GM12878 (cell line): ENCODE measurements around the gene CCNA2. TPM values are rescaled to one million over a fixed set of nuclear protein-coding genes. Genes with fewer than 3 reads are reported as not detected.
A peak's percentile ranks its signal among the peaks of the same experiment; 100 is the strongest.

Experiments
- ASH2L ChIP-seq: fragments of 300-600, 200-600 bp; sonication (generic); IDR thresholded peaks from 2 replicates; pipeline ENCODE4 v1.6.1; 2017; ENCODE audit warnings: low read depth, mild to moderate bottlenecking, borderline replicate concordance
- BRCA1 ChIP-seq: IDR thresholded peaks from 2 replicates; pipeline ENCODE4 v1.6.1; 2011; ENCODE audit warnings: low read depth, low read length, improper control_type of control experiment
- CBX5 ChIP-seq: sonication (generic); IDR thresholded peaks from 2 replicates; pipeline ENCODE4 v1.6.1; 2016; ENCODE audit warnings: low read depth, moderate library complexity, mild to moderate bottlenecking, inconsistent platforms
- CHD2 ChIP-seq: IDR thresholded peaks from 2 replicates; pipeline ENCODE4 v1.6.1; 2011; ENCODE audit warnings: low read depth, low read length, improper control_type of control experiment, borderline replicate concordance
- CREM ChIP-seq: IDR thresholded peaks from 2 replicates; pipeline ENCODE4 v1.6.1; 2014; ENCODE audit warnings: antibody characterized with exemption, low read depth
- ETV6 ChIP-seq, 2 experiments: fragments of 450-650 bp in 1 of 2; IDR thresholded peaks in 1 of 2; conservative IDR thresholded peaks in 1 of 2; 2 replicates each; pipeline ENCODE4 v1.6.1; 2014; ENCODE audit warnings: antibody characterized with exemption in 1 of 2, borderline replicate concordance in 1 of 2, low read depth in 1 of 2, mild to moderate bottlenecking in 1 of 2, moderate library complexity in 1 of 2
- FOS ChIP-seq: IDR thresholded peaks from 3 replicates; pipeline ENCODE4 v1.6.1; 2011; ENCODE audit warnings: borderline replicate concordance; ENCODE audit not compliant: insufficient read length; ENCODE audit errors: extremely low read depth
- HDGF ChIP-seq: fragments of 450-650 bp; IDR thresholded peaks from 2 replicates; pipeline ENCODE4 v1.6.1; 2016; ENCODE audit warnings: antibody characterized with exemption
- IRF4 ChIP-seq: IDR thresholded peaks from 2 replicates; pipeline ENCODE4 v1.6.1; 2011; ENCODE audit warnings: low read depth, low read length
- JUNB ChIP-seq: IDR thresholded peaks from 2 replicates; pipeline ENCODE4 v1.6.1; 2016; ENCODE audit warnings: antibody characterized with exemption, mild to moderate bottlenecking
- NRF1 ChIP-seq: conservative IDR thresholded peaks from 2 replicates; pipeline ENCODE4 v1.6.1; 2011; ENCODE audit warnings: mild to moderate bottlenecking, low read depth, low read length, improper control_type of control experiment
- RELA ChIP-seq: fragments of 450-650 bp; IDR thresholded peaks from 2 replicates; pipeline ENCODE4 v1.8.0; 2014; ENCODE audit warnings: borderline replicate concordance; ENCODE audit not compliant: partially characterized antibody
- SIN3A ChIP-seq: IDR thresholded peaks from 2 replicates; pipeline ENCODE4 v1.6.1; 2012; ENCODE audit warnings: low read depth, low read length, improper control_type of control experiment
- WRNIP1 ChIP-seq: IDR thresholded peaks from 2 replicates; pipeline ENCODE4 v1.6.1; 2011; ENCODE audit warnings: low read depth, low read length, improper control_type of control experiment, borderline replicate concordance
- polyA plus RNA-seq, 11 experiments: library from polyadenylated mRNA; depleted of rRNA in 4 of 11; unstranded in 6 of 11; stranded (reverse) in 5 of 11; fragments of >200 nt; fragmentation: Nextera tagmentation in 4 of 11; fragmentation: Illumina TruSeq in 1 of 11; extraction: Ambion mirVana in 4 of 11; extraction: Trizol in 1 of 11; gene quantifications; 1 replicate in 1 of 11; 2 replicates in 10 of 11; pipeline versions ENCODE4 v1.2.1 to v1.2.3, GENCODE V29; 2011 to 2016; ENCODE audit warnings: inconsistent platforms in 2 of 11, missing spikeins in 2 of 11, low read depth in 1 of 11
- total RNA-seq, 4 experiments: library from RNA; depleted of rRNA in 3 of 4; stranded (reverse); fragments of >200 nt in 3 of 4; fragmentation: Illumina TruSeq in 1 of 4; extraction: Trizol in 1 of 4; gene quantifications; 2 replicates each; pipeline versions ENCODE4 v1.2.1 to v1.2.3, GENCODE V29; 2013 to 2021
- TF ChIP-seq, protein P1 (sequence below): fragments of 450-650 bp; formaldehyde crosslinking; IDR thresholded peaks from 2 replicates; pipeline ENCODE4 v1.5.0; 2022; ENCODE audit warnings: mild to moderate bottlenecking, missing genetic modification characterization
- TF ChIP-seq, protein P2 (sequence below): IDR thresholded peaks from 2 replicates; pipeline ENCODE4 v1.6.1; 2012; ENCODE audit warnings: low read length, inconsistent platforms
- TF ChIP-seq, protein P3 (sequence below): IDR thresholded peaks from 2 replicates; pipeline ENCODE4 v1.6.1; 2011; ENCODE audit warnings: low read depth, low read length, improper control_type of control experiment, borderline replicate concordance
- TF ChIP-seq, protein P4 (sequence below): fragments of 450-650 bp; IDR thresholded peaks from 2 replicates; pipeline ENCODE4 v1.6.1; 2014; ENCODE audit warnings: mild to moderate bottlenecking

Gene CCNA2
- total and polyA plus RNA-seq, 10 of the 15 experiments (the other 5 are each of a cell fraction or from before 2014, with no cell fraction given): 21.8 to 153 (median 94.5) TPM

DNA sequence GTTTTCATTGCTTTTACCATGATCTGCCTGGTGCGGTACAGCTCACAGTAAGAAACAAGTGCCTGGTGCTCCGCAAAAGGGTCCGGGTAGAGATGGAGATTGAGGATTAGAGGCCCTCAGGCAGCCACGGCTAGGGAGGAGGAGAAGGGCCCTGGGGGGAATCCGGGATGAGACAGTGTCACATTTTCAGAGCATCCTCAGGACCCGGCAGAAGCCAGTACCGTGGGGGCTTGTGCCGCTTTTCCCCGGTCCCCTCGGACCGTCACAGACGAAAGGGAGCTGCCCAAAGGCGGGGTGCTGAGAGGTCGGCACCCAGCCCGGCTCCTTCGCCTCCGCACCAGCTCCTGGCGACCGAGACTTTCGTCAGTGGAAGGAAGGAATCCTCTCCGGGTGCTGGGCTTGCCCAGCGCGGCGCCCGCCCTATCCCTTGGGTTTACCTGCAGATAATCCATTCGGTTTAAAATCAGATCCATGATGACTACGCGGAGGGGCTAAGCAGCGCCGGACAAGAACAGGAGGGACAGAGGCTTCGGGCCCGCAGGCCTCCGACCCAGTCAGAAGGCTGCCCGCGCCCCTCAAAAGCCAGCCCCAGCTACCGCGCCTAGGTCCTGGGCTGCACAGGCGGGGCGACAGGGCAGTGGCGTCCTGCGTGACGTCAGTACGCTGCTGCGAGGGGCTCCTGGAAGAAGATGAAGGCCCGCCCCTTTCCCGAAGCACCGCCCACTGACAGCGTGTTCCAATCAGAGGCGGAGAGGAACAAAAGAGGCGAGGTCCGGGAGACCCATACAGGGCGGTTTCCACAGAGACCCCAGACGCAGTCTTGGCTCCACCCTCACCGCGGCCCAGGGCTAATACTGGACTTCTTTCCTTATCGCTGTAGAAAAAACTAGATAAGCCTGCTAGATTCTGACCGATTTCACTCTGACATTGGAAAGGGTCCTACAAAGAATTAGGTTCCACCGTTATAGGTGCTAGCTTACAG is 46.4 kb upstream of the CCNA2 start, which contains the start of gene BBS7 (continued):
- no peak for TF ChIP-seq NRF1
- TF ChIP-seq CHD2: no peak
- TF ChIP-seq JUNB: no peak
- TF ChIP-seq IRF4: no peak
- TF ChIP-seq, protein P1, sequence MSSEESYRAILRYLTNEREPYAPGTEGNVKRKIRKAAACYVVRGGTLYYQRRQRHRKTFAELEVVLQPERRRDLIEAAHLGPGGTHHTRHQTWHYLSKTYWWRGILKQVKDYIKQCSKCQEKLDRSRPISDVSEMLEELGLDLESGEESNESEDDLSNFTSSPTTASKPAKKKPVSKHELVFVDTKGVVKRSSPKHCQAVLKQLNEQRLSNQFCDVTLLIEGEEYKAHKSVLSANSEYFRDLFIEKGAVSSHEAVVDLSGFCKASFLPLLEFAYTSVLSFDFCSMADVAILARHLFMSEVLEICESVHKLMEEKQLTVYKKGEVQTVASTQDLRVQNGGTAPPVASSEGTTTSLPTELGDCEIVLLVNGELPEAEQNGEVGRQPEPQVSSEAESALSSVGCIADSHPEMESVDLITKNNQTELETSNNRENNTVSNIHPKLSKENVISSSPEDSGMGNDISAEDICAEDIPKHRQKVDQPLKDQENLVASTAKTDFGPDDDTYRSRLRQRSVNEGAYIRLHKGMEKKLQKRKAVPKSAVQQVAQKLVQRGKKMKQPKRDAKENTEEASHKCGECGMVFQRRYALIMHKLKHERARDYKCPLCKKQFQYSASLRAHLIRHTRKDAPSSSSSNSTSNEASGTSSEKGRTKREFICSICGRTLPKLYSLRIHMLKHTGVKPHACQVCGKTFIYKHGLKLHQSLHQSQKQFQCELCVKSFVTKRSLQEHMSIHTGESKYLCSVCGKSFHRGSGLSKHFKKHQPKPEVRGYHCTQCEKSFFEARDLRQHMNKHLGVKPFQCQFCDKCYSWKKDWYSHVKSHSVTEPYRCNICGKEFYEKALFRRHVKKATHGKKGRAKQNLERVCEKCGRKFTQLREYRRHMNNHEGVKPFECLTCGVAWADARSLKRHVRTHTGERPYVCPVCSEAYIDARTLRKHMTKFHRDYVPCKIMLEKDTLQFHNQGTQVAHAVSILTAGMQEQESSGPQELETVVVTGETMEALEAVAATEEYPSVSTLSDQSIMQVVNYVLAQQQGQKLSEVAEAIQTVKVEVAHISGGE (CRISPR knock-in tag): no peak
- no peak for TF ChIP-seq ETV6 (conservative IDR thresholded peaks at IDR 0.05 in 1 of 2, IDR thresholded peaks at IDR 0.05 in 1 of 2; ENCODE audit: borderline replicate concordance in 1 of 2, low read depth in 1 of 2)
- TF ChIP-seq RELA: peak; percentile 32
- peak; percentile 89 for TF ChIP-seq HDGF
- no peak for TF ChIP-seq CBX5
- TF ChIP-seq FOS: no peak
- peak; percentile 93 for TF ChIP-seq CREM
- TF ChIP-seq, protein P2, sequence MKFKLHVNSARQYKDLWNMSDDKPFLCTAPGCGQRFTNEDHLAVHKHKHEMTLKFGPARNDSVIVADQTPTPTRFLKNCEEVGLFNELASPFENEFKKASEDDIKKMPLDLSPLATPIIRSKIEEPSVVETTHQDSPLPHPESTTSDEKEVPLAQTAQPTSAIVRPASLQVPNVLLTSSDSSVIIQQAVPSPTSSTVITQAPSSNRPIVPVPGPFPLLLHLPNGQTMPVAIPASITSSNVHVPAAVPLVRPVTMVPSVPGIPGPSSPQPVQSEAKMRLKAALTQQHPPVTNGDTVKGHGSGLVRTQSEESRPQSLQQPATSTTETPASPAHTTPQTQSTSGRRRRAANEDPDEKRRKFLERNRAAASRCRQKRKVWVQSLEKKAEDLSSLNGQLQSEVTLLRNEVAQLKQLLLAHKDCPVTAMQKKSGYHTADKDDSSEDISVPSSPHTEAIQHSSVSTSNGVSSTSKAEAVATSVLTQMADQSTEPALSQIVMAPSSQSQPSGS: no peak
- no peak for TF ChIP-seq BRCA1
- TF ChIP-seq, protein P3, sequence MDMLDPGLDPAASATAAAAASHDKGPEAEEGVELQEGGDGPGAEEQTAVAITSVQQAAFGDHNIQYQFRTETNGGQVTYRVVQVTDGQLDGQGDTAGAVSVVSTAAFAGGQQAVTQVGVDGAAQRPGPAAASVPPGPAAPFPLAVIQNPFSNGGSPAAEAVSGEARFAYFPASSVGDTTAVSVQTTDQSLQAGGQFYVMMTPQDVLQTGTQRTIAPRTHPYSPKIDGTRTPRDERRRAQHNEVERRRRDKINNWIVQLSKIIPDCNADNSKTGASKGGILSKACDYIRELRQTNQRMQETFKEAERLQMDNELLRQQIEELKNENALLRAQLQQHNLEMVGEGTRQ: no peak
- TF ChIP-seq, protein P4, sequence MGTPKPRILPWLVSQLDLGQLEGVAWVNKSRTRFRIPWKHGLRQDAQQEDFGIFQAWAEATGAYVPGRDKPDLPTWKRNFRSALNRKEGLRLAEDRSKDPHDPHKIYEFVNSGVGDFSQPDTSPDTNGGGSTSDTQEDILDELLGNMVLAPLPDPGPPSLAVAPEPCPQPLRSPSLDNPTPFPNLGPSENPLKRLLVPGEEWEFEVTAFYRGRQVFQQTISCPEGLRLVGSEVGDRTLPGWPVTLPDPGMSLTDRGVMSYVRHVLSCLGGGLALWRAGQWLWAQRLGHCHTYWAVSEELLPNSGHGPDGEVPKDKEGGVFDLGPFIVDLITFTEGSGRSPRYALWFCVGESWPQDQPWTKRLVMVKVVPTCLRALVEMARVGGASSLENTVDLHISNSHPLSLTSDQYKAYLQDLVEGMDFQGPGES: no peak
- no peak for TF ChIP-seq WRNIP1
- TF ChIP-seq SIN3A: no peak
- TF ChIP-seq ASH2L: no peak
